K562 (cell line): ENCODE data around the gene PRXL2A. TPM values are rescaled to one million over a fixed set of nuclear protein-coding genes. Genes with fewer than 3 reads are reported as not detected.

Source experiments
- AFF4 ChIP-seq: sonication (generic); formaldehyde crosslinking; IDR thresholded peaks from 2 replicates; pipeline ENCODE4 v1.8.0; 2023; ENCODE audit warnings: mild to moderate bottlenecking, missing genetic modification reagents
- CCNT2 ChIP-seq: IDR thresholded peaks from 2 replicates; pipeline ENCODE4 v1.6.1; 2011; ENCODE audit warnings: borderline replicate concordance, low read depth, mild to moderate bottlenecking, moderate library complexity, mixed read lengths, low read length; ENCODE audit not compliant: insufficient read length; ENCODE audit errors: extremely low read depth
- CREB3 ChIP-seq: fragments of 450-650 bp; conservative IDR thresholded peaks from 2 replicates; pipeline ENCODE4 v1.6.1; 2016; ENCODE audit warnings: missing genetic modification characterization, low read depth, mild to moderate bottlenecking, missing compliant biosample characterization, moderate library complexity
- ELF4 ChIP-seq: fragments of 450-650 bp; formaldehyde crosslinking; IDR thresholded peaks from 2 replicates; pipeline ENCODE4 v1.4.0; 2022; ENCODE audit warnings: missing genetic modification characterization
- ID3 ChIP-seq, 2 experiments: fragments of 250-450 bp in 1 of 2; fragments of 450-650 bp in 1 of 2; sonication (Bioruptor Pico) in 1 of 2; IDR thresholded peaks; 2 replicates each; pipeline versions ENCODE4 v1.6.1 to v1.8.0; 2016 to 2021; ENCODE audit warnings: mild to moderate bottlenecking in 2 of 2, moderate library complexity in 2 of 2, missing compliant biosample characterization in 1 of 2, missing genetic modification characterization in 1 of 2
- MTA1 ChIP-seq: fragments of 450-650 bp; IDR thresholded peaks from 2 replicates; pipeline ENCODE4 v1.6.1; 2017; ENCODE audit warnings: borderline replicate concordance
- NKRF ChIP-seq: fragments of 450-650 bp; IDR thresholded peaks from 2 replicates; pipeline ENCODE4 v1.6.1; 2016; ENCODE audit warnings: borderline replicate concordance
- SAP30 ChIP-seq: fragments of 200-600 bp; sonication (generic); IDR thresholded peaks from 2 replicates; pipeline ENCODE4 v1.6.1; 2012; ENCODE audit warnings: borderline replicate concordance, low read depth, mild to moderate bottlenecking, moderate library complexity, low read length, control low read depth, inconsistent platforms; ENCODE audit not compliant: insufficient read depth, poor library complexity, severe bottlenecking
- ZBTB33 ChIP-seq: sonication (generic); formaldehyde crosslinking; IDR thresholded peaks from 2 replicates; pipeline ENCODE4 v1.8.1; 2023; ENCODE audit warnings: mild to moderate bottlenecking, missing genetic modification reagents
- ZNF395 ChIP-seq: fragments of 200-800 bp; sonication (Bioruptor generic); IDR thresholded peaks from 2 replicates; pipeline ENCODE4 v1.6.1; 2017; ENCODE audit warnings: missing genetic modification characterization, missing compliant biosample characterization
- ZNF639 ChIP-seq, 2 experiments: fragments of 200-800 bp in 1 of 2; sonication (Bioruptor generic) in 1 of 2; sonication (generic) in 1 of 2; formaldehyde crosslinking in 1 of 2; IDR thresholded peaks in 1 of 2; conservative IDR thresholded peaks in 1 of 2; 2 replicates each; pipeline versions ENCODE4 v1.5.0 to v1.6.1; 2016 to 2020; ENCODE audit warnings: missing compliant biosample characterization in 1 of 2, missing genetic modification characterization in 1 of 2, missing genetic modification reagents in 1 of 2
- polyA plus RNA-seq, 8 experiments: library from polyadenylated mRNA; depleted of rRNA in 4 of 8; stranded (reverse) in 5 of 8; unstranded in 3 of 8; fragments of >200 nt; fragmentation: Nextera tagmentation in 2 of 8; fragmentation: Illumina TruSeq in 1 of 8; extraction: Ambion mirVana in 2 of 8; extraction: Trizol in 1 of 8; gene quantifications; 2 replicates each; pipeline versions ENCODE4 v1.2.1 to v1.2.3, GENCODE V29; 2011 to 2014; ENCODE audit warnings: inconsistent platforms in 1 of 8, missing spikeins in 1 of 8
- total RNA-seq, 7 experiments: library from RNA; depleted of rRNA in 6 of 7; stranded (reverse); fragments of >200 nt in 6 of 7; fragmentation: Illumina TruSeq in 2 of 7; extraction: Trizol in 2 of 7; gene quantifications; 2 replicates each; pipeline versions ENCODE4 v1.2.1 to v1.2.3, GENCODE V29; 2011 to 2021; ENCODE audit warnings: low replicate concordance in 1 of 7

The PRXL2A gene
- total and polyA plus RNA-seq, 9 of the 15 experiments (the other 6 are each of a cell fraction or from before 2014, with no cell fraction given): 0.14 to 1.2 (median 0.75) TPM

- TF ChIP-seq CCNT2 (no peak), ZBTB33 (no peak), NKRF (0 out of 2 replicates have a peak, but pooled peaks have one; percentile 29), CREB3 (tag) (no peak), AFF4 (CRISPR knock-in tag) (no peak), ZNF639 (CRISPR knock-in tag; conservative IDR thresholded peaks at IDR 0.05 in 1 of 2, IDR thresholded peaks at IDR 0.05 in 1 of 2) (peak in 1 of 2 experiments; percentile 86; a peak in 2 of 4 replicates), MTA1 (no peak), ELF4 (CRISPR knock-in tag) (no peak), ZNF395 (CRISPR knock-in tag) (peak; percentile 89), SAP30 (no peak), ID3 (CRISPR knock-in tag; IDR thresholded peaks at IDR 0.05) (no peak), ID3 (tag; IDR thresholded peaks at IDR 0.05) (peak; percentile 73; the same call in 1 of the 2 replicates)
Observed at GRCh38 chr10:80466724-80467326, 58.5 kb downstream of the PRXL2A start (continued).
